ENCODE measurements around the gene RNASE4.

DNA sequence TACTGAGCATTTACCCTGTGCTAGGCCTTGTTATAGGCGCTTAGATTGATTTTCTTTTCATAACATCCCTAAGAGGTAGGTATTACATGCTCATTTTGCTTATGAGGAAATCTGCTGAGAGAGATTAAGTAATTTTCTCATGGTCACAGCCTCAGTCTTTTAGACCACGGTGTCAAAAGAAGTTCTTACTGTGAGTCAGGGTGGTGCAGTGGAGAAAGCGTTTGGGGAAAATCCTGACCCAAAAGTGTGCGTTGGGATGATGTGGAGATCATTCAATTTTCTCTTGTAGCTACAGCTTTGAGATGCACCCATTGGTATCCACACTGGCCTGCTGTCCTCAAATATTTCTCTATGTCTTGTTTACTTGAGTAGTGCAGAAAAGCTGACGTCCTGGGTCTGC lies 12.4 kb downstream of the RNASE4 start:
- TF ChIP-seq, protein P1, sequence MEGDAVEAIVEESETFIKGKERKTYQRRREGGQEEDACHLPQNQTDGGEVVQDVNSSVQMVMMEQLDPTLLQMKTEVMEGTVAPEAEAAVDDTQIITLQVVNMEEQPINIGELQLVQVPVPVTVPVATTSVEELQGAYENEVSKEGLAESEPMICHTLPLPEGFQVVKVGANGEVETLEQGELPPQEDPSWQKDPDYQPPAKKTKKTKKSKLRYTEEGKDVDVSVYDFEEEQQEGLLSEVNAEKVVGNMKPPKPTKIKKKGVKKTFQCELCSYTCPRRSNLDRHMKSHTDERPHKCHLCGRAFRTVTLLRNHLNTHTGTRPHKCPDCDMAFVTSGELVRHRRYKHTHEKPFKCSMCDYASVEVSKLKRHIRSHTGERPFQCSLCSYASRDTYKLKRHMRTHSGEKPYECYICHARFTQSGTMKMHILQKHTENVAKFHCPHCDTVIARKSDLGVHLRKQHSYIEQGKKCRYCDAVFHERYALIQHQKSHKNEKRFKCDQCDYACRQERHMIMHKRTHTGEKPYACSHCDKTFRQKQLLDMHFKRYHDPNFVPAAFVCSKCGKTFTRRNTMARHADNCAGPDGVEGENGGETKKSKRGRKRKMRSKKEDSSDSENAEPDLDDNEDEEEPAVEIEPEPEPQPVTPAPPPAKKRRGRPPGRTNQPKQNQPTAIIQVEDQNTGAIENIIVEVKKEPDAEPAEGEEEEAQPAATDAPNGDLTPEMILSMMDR (IDR thresholded peaks at IDR 0.05 in 2 of 3, conservative IDR thresholded peaks at IDR 0.05 in 1 of 3; ENCODE audit: borderline replicate concordance in 1 of 3, insufficient read depth in 1 of 3, low read depth in 2 of 3, low read length in 2 of 3) = no peak
- TF ChIP-seq EZH2phosphoT487 (IDR thresholded peaks at IDR 0.05; ENCODE audit: borderline replicate concordance) (no peak), EZH2 (IDR thresholded peaks at IDR 0.05) (no peak), ZNF274 (IDR thresholded peaks at IDR 0.05; ENCODE audit: low read depth, low read length) (no peak), TCF7L2 (IDR thresholded peaks at IDR 0.05; ENCODE audit: borderline replicate concordance, extremely low read depth, insufficient read depth, insufficient read length) (no peak), POLR2AphosphoS5 (IDR thresholded peaks at IDR 0.05; ENCODE audit: low read depth, low read length) (no peak), EGR1 (IDR thresholded peaks at IDR 0.05; ENCODE audit: low read depth) (no peak), POLR2A (IDR thresholded peaks at IDR 0.05; ENCODE audit: borderline replicate concordance, extremely low read depth, insufficient read depth, insufficient read length) (no peak), ZFX (IDR thresholded peaks at IDR 0.05) (no peak), YY1 (IDR thresholded peaks at IDR 0.05; ENCODE audit: extremely low read depth, insufficient replicate concordance, low read depth, low read length) (no peak)
- TF ChIP-seq, protein P2, sequence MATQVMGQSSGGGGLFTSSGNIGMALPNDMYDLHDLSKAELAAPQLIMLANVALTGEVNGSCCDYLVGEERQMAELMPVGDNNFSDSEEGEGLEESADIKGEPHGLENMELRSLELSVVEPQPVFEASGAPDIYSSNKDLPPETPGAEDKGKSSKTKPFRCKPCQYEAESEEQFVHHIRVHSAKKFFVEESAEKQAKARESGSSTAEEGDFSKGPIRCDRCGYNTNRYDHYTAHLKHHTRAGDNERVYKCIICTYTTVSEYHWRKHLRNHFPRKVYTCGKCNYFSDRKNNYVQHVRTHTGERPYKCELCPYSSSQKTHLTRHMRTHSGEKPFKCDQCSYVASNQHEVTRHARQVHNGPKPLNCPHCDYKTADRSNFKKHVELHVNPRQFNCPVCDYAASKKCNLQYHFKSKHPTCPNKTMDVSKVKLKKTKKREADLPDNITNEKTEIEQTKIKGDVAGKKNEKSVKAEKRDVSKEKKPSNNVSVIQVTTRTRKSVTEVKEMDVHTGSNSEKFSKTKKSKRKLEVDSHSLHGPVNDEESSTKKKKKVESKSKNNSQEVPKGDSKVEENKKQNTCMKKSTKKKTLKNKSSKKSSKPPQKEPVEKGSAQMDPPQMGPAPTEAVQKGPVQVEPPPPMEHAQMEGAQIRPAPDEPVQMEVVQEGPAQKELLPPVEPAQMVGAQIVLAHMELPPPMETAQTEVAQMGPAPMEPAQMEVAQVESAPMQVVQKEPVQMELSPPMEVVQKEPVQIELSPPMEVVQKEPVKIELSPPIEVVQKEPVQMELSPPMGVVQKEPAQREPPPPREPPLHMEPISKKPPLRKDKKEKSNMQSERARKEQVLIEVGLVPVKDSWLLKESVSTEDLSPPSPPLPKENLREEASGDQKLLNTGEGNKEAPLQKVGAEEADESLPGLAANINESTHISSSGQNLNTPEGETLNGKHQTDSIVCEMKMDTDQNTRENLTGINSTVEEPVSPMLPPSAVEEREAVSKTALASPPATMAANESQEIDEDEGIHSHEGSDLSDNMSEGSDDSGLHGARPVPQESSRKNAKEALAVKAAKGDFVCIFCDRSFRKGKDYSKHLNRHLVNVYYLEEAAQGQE (IDR thresholded peaks at IDR 0.05; ENCODE audit: low read depth) = no peak
- TF ChIP-seq, protein P3, sequence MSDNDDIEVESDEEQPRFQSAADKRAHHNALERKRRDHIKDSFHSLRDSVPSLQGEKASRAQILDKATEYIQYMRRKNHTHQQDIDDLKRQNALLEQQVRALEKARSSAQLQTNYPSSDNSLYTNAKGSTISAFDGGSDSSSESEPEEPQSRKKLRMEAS (IDR thresholded peaks at IDR 0.05) = no peak
- TF ChIP-seq, protein P4, sequence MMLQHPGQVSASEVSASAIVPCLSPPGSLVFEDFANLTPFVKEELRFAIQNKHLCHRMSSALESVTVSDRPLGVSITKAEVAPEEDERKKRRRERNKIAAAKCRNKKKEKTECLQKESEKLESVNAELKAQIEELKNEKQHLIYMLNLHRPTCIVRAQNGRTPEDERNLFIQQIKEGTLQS (IDR thresholded peaks at IDR 0.05) = no peak
